Islet precursor cell (in vitro differentiated cells): ENCODE measurements around the gene NRIP2.
A peak's percentile ranks its signal among the peaks of the same experiment; 100 is the strongest.

Source experiments
- DNase-seq: peaks from one replicate; pipeline ENCODE4 v3.0.0-alpha.2; 2018

NRIP2 gene

DNA sequence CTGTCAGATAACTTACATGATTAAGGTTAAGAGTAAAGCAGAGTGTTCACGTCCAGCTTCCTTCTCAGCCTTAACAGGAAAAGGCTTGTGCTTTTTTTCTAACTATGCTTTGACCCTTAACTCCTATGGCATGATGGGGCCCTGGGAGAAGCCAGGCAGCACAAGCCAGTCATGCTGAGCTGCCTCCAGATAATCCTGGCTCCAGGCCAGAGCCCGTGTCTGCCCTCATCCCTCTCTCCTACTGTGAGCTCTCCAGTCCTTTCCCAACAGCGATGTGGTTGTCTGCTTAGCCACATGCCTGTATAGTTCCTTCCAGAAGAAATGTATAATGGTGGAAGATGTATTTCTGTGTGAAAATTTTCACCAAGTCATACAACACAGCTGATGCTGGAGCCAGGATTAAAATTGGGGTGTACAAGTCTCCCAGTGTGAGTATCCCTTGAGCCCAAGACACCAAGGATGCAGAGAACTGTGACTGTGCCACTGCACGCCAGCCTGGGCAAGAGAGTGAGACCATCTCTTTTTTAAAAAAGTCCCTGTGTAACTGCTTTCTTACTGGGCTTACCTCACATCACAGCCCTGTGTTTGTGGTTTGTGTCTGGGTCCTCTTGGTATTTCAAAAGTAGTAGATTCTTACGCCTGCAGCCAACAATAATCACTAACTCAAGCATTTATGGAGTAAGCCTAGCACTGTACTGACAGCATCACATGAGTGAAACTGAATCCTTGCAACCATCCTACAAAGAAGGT is 30.3 kb downstream of the NRIP2 start:
- no peak for DNase-seq

DNA sequence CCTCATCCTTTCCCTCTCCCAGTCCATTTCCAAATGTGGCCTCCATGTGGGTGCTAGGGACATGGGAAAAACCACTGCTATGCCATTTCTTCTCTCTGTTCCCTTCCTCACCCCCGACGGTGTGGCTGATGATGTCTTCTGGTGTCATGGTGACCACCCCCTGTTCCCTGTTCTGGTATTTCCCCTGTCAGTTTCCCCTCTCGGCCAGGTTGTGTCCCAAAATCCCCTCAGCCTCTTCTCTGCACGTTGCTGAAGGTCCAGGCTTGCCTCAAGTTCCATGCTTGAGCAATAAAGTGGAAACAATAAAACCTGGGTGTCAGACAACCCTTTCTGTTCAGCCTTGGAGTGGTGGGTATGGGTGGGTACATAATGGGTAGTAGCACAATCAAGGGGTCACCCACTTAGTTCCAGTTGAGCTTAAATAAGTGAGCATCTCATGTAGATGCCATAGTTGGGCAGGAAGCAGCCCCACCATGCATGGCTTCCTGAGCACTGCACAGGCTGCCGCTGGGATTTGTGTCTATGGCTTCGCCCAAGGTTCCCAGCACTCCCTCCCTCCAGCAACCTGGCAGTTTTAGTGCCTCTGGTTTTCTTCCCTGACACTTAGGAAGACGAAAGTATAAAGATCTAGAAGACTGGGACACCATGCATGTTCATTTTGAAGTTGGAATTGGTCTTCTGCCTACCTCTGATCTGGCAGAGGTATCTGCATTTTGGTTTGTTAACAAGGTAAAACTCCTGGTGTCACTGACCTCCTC is 31.0 kb downstream of the NRIP2 start:
- no peak for DNase-seq

- no peak for DNase-seq
Measured at GRCh38 chr12:2801044-2801783, 33.6 kb downstream of the NRIP2 start.

DNA sequence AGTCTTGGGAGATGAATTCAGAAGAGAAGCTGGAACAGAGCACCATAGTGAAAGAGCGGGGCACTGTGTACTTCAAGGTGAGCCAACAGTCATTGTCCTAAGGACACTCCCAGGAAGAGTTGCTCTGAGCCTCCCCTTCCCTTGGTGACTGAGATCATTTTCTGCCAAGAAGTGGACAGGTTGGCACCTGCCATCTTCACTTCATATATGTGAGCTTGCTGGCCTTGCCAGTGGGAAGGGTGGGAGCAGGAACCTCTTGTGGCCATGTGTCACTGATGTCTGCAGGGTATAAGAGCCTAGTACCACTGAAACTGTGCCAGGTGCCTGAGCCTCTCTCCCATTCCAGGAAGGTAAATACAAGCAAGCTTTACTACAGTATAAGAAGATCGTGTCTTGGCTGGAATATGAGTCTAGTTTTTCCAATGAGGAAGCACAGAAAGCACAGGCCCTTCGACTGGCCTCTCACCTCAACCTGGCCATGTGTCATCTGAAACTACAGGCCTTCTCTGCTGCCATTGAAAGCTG is 34.7 kb downstream of the NRIP2 start:
- DNase-seq, result no peak

DNA sequence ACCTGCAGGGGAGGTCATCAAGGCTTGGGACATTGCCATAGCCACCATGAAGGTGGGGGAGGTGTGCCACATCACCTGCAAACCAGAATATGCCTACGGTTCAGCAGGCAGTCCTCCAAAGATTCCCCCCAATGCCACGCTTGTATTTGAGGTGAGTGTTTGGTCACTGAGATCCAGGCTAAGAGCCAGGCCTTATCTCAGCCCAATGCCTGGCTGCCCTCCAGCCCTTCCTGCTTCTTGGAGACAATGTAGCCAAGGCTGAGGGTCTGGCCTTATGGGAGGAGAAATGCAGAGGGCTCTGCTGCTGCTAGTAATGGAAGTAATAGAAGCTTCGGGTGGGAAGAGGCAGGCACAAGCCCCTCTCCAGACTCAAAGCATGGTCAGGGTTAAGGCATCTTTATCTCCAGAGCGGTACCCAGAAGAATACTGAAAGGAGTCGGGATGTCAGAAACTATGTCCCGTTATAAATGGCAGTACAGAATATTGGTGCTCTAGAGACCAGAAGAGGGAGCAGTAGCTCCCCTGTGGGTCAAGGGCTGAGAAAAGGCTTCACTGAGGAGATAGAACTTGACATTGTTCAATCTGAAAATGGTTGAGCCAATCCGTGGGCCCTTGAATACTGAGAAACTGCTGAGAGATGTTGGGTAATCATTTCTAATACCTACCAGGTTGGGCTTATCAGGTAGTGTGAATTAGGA is 37.0 kb downstream of the NRIP2 start:
- no peak for DNase-seq

- DNase-seq, result no peak
Measured at GRCh38 chr12:2796187-2796666, 38.6 kb downstream of the NRIP2 start.

- peak; percentile 81 for DNase-seq
Measured at GRCh38 chr12:2795291-2796186, 39.3 kb downstream of the NRIP2 start.

- DNase-seq, result peak; percentile 95
Measured at GRCh38 chr12:2794736-2795289, 40.0 kb downstream of the NRIP2 start, which contains the start of gene FKBP4. FKBP4 (plus strand) TSS chr12:2794970; CDS start chr12:2795140, 170 bp downstream.

DNA sequence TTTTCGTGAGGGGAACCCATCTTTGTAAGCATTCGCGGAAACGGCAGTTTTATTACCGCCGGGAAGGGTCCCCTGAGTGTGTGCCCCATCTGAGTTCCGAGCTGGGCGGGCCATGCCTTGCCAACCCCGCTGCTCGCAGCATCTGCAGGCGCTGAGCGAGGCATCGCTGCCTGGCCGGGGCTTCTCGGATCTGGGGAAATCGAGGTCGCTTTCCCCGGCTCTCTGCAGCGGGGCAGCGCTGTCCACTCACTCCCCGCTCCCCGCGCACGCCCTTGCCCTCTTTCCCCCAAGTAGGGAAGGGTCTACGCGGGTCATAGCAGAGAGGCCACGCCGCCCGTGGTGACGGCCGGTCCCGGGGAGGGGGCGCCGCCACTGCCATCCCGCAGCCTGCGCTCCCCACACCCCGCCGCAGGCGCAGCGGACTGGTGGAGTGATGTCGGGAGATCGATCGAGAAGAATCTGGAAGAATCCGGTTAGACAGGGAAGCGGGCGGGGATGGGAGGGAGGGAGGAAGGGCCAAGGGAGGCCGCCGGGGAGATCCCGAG is 40.6 kb downstream of the NRIP2 start:
- DNase-seq, result peak; percentile 86

DNA sequence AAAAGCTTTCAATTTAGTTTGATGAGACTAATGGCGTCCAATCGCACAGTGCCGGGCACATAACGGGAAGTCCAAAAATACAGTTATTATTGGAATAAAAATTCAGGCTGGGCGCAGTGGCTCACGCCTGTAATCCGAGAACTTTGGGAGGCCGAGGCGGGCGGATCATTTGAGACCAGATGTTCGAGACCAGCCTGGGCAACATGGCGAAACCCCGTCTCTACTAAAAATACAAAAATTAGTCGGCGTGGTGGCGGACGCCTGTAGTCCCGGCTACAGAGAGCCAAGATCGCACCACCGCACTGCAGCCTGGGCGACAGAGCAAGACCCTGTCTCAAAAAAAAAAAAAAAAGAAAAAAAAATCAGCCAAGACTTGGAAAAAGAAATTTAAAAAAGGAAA is 41.3 kb downstream of the NRIP2 start:
- no peak for DNase-seq

DNA sequence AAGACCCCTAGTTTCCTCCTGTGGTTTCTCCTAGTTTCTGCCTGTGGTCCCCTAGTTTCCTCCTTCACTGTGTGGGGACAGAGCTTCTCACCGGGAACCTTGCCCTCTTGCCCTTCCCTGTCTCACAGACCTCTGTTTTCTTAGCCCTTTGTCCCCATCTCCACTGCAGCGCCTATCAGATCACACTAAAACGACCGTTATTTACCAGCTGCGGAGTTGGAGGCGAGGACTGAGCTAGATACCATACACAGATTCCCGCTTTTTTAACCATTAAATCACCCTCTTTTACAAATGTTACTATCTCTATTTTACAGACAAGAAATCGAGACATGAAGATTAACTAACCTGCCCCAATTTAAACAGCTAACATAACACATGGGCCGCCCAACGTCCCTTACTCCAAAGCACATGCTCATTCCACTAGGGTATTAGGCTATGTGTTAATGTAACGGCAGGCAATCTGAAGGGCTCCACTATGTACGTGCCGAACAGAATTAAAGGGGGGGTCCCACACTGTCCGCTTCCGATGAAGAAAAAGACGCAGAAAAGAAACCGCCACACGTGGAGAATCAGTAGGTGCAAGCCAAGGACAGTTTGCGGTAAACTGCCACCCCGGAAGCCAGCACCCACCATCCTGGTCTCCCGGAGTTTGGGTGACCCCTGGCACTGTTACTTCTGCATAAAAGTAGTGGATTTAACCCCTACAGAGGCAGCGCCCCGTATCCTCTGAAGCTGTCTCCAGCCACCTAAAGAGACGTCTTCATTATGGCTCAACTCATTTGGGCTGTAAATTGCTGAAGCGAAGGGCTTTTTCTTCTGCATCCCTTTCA is 41.9 kb downstream of the NRIP2 start:
- DNase-seq, result no peak

- no peak for DNase-seq
Measured at GRCh38 chr12:2791089-2791488, 43.7 kb downstream of the NRIP2 start.

DNA sequence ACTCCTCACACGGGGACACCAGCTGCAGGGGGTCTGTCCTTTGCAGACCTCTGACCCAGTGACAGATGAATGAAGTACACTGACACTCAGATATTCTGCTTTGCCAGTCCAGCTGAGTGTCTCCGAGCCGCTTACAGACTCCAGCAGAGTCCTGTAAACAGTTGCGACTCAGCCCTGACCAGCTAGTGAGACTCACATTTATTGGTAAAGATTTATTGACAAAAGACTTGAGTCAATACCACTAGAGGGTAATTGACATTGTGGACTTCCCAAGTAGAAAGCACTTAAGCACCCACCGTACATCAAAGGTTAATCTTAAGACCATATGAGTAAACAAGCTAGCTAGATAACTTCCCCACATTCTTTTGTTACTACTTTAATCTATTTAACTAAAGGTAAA is 49.8 kb downstream of the NRIP2 start:
- no peak for DNase-seq

DNA sequence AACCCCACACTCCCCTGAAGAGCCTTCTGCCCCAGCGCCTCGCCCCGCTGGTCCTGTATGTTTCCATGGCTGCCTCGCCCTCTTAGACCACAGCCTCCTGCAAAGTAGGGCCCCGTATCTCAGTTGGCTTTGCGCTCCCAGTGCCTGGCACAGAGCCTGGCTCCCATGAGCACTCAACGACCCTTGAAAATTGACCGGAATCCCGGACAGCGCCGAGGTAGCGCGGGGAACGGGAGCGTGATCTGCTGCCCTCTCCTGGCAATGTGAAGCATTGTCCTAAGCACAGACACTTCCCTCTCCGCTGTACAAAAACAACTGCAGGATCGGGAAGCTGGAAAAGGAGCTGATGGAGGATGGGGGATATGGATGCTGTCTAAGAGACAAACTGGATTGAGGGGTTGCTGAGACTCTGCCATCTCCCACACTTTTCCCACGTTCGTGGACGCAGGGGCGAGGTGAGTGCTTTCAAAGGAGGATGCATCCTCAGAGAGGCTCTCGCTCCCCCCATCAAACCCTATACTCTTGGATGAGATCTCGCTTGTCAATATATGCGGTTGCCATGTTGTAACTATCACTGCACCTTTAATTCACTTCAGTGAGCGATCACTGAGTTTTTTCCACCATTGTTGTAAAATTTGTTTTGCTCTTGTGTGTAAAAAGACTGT is 50.8 kb downstream of the NRIP2 start:
- DNase-seq, result peak; percentile 84

- peak; percentile 50 for DNase-seq
Measured at GRCh38 chr12:2779281-2779680, 55.6 kb downstream of the NRIP2 start.

GRCh38 chr12:2776129-2776806 is 58.6 kb downstream of the NRIP2 start:
- peak; percentile 54 for DNase-seq

GRCh38 chr12:2775431-2775830 is 59.4 kb downstream of the NRIP2 start:
- peak; percentile 55 for DNase-seq
